ENCODE measurements around the gene PPIL1.
"Not testable (repeated sequence)": the region's sequence is repeated elsewhere in the genome, so short reads cannot be mapped to it uniquely, and the experiment has no call there.

DNA sequence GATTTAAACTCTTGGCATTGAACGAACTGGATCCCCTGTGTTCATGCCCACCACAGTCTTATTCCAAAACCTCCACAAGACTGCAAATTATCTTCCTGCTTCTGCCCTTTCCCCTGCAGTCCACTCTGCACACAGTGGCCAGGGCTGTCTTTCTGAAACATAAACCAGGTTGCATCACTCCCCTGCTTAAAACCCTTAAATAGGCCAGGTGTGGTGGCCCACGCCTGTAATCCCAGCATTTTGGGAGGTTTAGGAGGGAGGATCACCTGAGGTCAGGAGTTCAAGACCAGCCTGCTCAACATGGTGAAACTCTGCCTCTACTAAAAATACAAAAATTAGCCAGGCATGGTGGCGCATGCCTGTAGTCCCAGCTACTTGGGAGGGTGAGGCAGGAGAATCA is 61.6 kb downstream of the PPIL1 start:
- not testable (repeated sequence) for TF ChIP-seq HDAC2 (IDR thresholded peaks at IDR 0.05); CHD4 (IDR thresholded peaks at IDR 0.05; ENCODE audit: borderline replicate concordance); EP300 (IDR thresholded peaks at IDR 0.05); POLR2A (IDR thresholded peaks at IDR 0.05; ENCODE audit: low read length); RARB (CRISPR knock-in tag; IDR thresholded peaks at IDR 0.05); ESRRA (IDR thresholded peaks at IDR 0.05; ENCODE audit: borderline replicate concordance, low read length)
- TF ChIP-seq, protein P1, sequence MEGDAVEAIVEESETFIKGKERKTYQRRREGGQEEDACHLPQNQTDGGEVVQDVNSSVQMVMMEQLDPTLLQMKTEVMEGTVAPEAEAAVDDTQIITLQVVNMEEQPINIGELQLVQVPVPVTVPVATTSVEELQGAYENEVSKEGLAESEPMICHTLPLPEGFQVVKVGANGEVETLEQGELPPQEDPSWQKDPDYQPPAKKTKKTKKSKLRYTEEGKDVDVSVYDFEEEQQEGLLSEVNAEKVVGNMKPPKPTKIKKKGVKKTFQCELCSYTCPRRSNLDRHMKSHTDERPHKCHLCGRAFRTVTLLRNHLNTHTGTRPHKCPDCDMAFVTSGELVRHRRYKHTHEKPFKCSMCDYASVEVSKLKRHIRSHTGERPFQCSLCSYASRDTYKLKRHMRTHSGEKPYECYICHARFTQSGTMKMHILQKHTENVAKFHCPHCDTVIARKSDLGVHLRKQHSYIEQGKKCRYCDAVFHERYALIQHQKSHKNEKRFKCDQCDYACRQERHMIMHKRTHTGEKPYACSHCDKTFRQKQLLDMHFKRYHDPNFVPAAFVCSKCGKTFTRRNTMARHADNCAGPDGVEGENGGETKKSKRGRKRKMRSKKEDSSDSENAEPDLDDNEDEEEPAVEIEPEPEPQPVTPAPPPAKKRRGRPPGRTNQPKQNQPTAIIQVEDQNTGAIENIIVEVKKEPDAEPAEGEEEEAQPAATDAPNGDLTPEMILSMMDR (IDR thresholded peaks at IDR 0.05), result not testable (repeated sequence)
- TF ChIP-seq, protein P2, sequence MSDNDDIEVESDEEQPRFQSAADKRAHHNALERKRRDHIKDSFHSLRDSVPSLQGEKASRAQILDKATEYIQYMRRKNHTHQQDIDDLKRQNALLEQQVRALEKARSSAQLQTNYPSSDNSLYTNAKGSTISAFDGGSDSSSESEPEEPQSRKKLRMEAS (IDR thresholded peaks at IDR 0.05), result not testable (repeated sequence)
- TF ChIP-seq, protein P3, sequence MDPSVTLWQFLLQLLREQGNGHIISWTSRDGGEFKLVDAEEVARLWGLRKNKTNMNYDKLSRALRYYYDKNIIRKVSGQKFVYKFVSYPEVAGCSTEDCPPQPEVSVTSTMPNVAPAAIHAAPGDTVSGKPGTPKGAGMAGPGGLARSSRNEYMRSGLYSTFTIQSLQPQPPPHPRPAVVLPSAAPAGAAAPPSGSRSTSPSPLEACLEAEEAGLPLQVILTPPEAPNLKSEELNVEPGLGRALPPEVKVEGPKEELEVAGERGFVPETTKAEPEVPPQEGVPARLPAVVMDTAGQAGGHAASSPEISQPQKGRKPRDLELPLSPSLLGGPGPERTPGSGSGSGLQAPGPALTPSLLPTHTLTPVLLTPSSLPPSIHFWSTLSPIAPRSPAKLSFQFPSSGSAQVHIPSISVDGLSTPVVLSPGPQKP (IDR thresholded peaks at IDR 0.05; ENCODE audit: low read depth, low read length), result not testable (repeated sequence)

Data from A549 (cell line).